H9 (cell line): ENCODE measurements around the gene PALD1. TPM values are rescaled to one million over a fixed set of nuclear protein-coding genes. Genes with fewer than 3 reads are reported as not detected.
"Not testable (repeated sequence)": the region's sequence is repeated elsewhere in the genome, so short reads cannot be mapped to it uniquely, and the experiment has no call there.

Source experiments
- DNase-seq: peaks from one replicate; pipeline ENCODE4 v3.0.0-alpha.2; 2017
- H2AFZ ChIP-seq: one replicate; pipeline ENCODE4 v1.6.1; 2013; ENCODE audit warnings: mild to moderate bottlenecking, low read length, control low read depth, moderate library complexity
- H2AK5ac ChIP-seq: 2 replicates; pipeline ENCODE4 v1.6.1; 2013; ENCODE audit warnings: low read length, control low read depth, mixed read lengths; ENCODE audit not compliant: insufficient read length
- H2BK120ac ChIP-seq: one replicate; pipeline ENCODE4 v1.6.1; 2013; ENCODE audit warnings: low read depth, mild to moderate bottlenecking, low read length, control low read depth, inconsistent platforms; ENCODE audit not compliant: poor library complexity, severe bottlenecking
- H2BK12ac ChIP-seq: 2 replicates; pipeline ENCODE4 v1.6.1; 2013; ENCODE audit warnings: low read length, control low read depth, mixed read lengths, low read depth; ENCODE audit not compliant: insufficient read length
- H2BK15ac ChIP-seq: 2 replicates; pipeline ENCODE4 v1.6.1; 2013; ENCODE audit warnings: low read depth, low read length, control low read depth
- H2BK20ac ChIP-seq: one replicate; pipeline ENCODE4 v1.6.1; 2013; ENCODE audit warnings: low read depth, mild to moderate bottlenecking, low read length, control low read depth, inconsistent platforms; ENCODE audit not compliant: poor library complexity, severe bottlenecking
- H2BK5ac ChIP-seq: 2 replicates; pipeline ENCODE4 v1.6.1; 2013; ENCODE audit warnings: low read length, control low read depth, mixed read lengths; ENCODE audit not compliant: insufficient read length
- H3K14ac ChIP-seq: 2 replicates; pipeline ENCODE4 v1.6.1; 2013; ENCODE audit warnings: low read length, control low read depth; ENCODE audit not compliant: insufficient read depth
- H3K18ac ChIP-seq: 2 replicates; pipeline ENCODE4 v1.6.1; 2013; ENCODE audit warnings: low read depth, mild to moderate bottlenecking, mixed read lengths, low read length, control low read depth; ENCODE audit not compliant: insufficient read length
- H3K23ac ChIP-seq: 2 replicates; pipeline ENCODE4 v1.6.1; 2013; ENCODE audit warnings: low read length, control low read depth, mixed read lengths, low read depth; ENCODE audit not compliant: insufficient read length
- H3K23me2 ChIP-seq: 2 replicates; pipeline ENCODE4 v1.6.1; 2013; ENCODE audit warnings: low read depth, mild to moderate bottlenecking, mixed read lengths, low read length, control low read depth; ENCODE audit not compliant: insufficient read length, poor library complexity, severe bottlenecking
- H3K27ac ChIP-seq: 2 replicates; pipeline ENCODE4 v1.5.1; 2013; ENCODE audit warnings: low read length, control low read depth, mixed read lengths, low read depth; ENCODE audit not compliant: insufficient read length
- H3K27me3 ChIP-seq: 2 replicates; pipeline ENCODE4 v1.6.1; 2013; ENCODE audit warnings: low read length, control low read depth, inconsistent platforms; ENCODE audit not compliant: insufficient read depth
- H3K4ac ChIP-seq: 2 replicates; pipeline ENCODE4 v1.6.1; 2013; ENCODE audit warnings: low read depth, mild to moderate bottlenecking, control low read depth, inconsistent platforms, low read length, moderate library complexity
- H3K4me1 ChIP-seq: 2 replicates; pipeline ENCODE4 v1.6.1; 2013; ENCODE audit warnings: low read length, control low read depth, inconsistent platforms; ENCODE audit not compliant: insufficient read depth
- H3K4me2 ChIP-seq: 2 replicates; pipeline ENCODE4 v1.6.1; 2013; ENCODE audit warnings: low read length, control low read depth, mixed read lengths; ENCODE audit not compliant: insufficient read length, insufficient read depth
- H3K56ac ChIP-seq: 2 replicates; pipeline ENCODE4 v1.6.1; 2013; ENCODE audit warnings: low read depth, mild to moderate bottlenecking, mixed read lengths, low read length, control low read depth; ENCODE audit not compliant: insufficient read length
- H3K79me1 ChIP-seq: 2 replicates; pipeline ENCODE4 v1.6.1; 2013; ENCODE audit warnings: low read depth, mild to moderate bottlenecking, moderate library complexity, low read length, control low read depth, inconsistent platforms; ENCODE audit not compliant: insufficient read depth, poor library complexity, severe bottlenecking
- H3K79me2 ChIP-seq: 2 replicates; pipeline ENCODE4 v1.6.1; 2013; ENCODE audit warnings: low read length, control low read depth, inconsistent platforms; ENCODE audit not compliant: insufficient read depth
- H3K9ac ChIP-seq: 2 replicates; pipeline ENCODE4 v1.6.1; 2013; ENCODE audit warnings: low read length, control low read depth, mixed read lengths; ENCODE audit not compliant: insufficient read length; ENCODE audit errors: extremely low read depth
- H3K9me3 ChIP-seq: one replicate; pipeline ENCODE4 v1.6.1; 2013; ENCODE audit warnings: low read depth, low read length, inconsistent platforms; ENCODE audit not compliant: control insufficient read depth
- H3T11ph ChIP-seq: one replicate; pipeline ENCODE4 v1.6.1; 2013; ENCODE audit warnings: mild to moderate bottlenecking, low read length, control low read depth, inconsistent platforms
- H4K20me1 ChIP-seq: one replicate; pipeline ENCODE4 v1.6.1; 2013; ENCODE audit not compliant: control insufficient read depth, insufficient read length, insufficient read depth
- H4K5ac ChIP-seq: 2 replicates; pipeline ENCODE4 v1.6.1; 2013; ENCODE audit warnings: low read depth, mild to moderate bottlenecking, mixed read lengths, low read length, control low read depth; ENCODE audit not compliant: insufficient read length
- H4K8ac ChIP-seq: replicated peaks from 2 replicates; pipeline ENCODE4 v1.6.1; 2013; ENCODE audit warnings: low read length, control low read depth, mixed read lengths, low read depth; ENCODE audit not compliant: insufficient read length
- H4K91ac ChIP-seq: 2 replicates; pipeline ENCODE4 v1.6.1; 2013; ENCODE audit warnings: low read depth, mild to moderate bottlenecking, moderate library complexity, mixed read lengths, low read length, control low read depth; ENCODE audit not compliant: insufficient read length
- H3K27ac Mint-ChIP-seq, 3 experiments: 2 replicates in 2 of 3; 3 replicates in 1 of 3; pipeline ENCODE4 v1.8.0; 2020 to 2021; ENCODE audit warnings: mixed read lengths in 3 of 3, mild to moderate bottlenecking in 1 of 3, moderate library complexity in 1 of 3
- H3K27me3 Mint-ChIP-seq: 2 replicates; pipeline ENCODE4 v1.8.0; 2021; ENCODE audit warnings: low read depth, mild to moderate bottlenecking, moderate library complexity, mixed read lengths
- H3K36me3 Mint-ChIP-seq, 3 experiments: 2 replicates in 2 of 3; 3 replicates in 1 of 3; pipeline ENCODE4 v1.8.0; 2020 to 2021; ENCODE audit warnings: low read depth in 3 of 3, mixed read lengths in 3 of 3; ENCODE audit not compliant: insufficient read depth in 1 of 3
- H3K4me1 Mint-ChIP-seq, 2 experiments: 2 replicates each; pipeline ENCODE4 v1.8.0; 2020; ENCODE audit warnings: mixed read lengths in 2 of 2
- H3K4me3 Mint-ChIP-seq, 2 experiments: 2 replicates in 1 of 2; 3 replicates in 1 of 2; pipeline ENCODE4 v1.8.0; 2020 to 2021; ENCODE audit warnings: mild to moderate bottlenecking in 2 of 2, mixed read lengths in 2 of 2, moderate library complexity in 1 of 2
- H3K9me3 Mint-ChIP-seq, 2 experiments: 2 replicates in 1 of 2; 3 replicates in 1 of 2; pipeline ENCODE4 v1.8.0; 2020; ENCODE audit warnings: mild to moderate bottlenecking in 2 of 2, mixed read lengths in 2 of 2, moderate library complexity in 1 of 2
- WGBS: extraction: QIAGEN DNeasy Blood & Tissue Kit; methylation state at CpG from one replicate; pipeline ENCODE4 v1.1.7; 2013; ENCODE audit warnings: missing lambda C conversion rate, low lambda C conversion rate, mixed read lengths; ENCODE audit not compliant: insufficient read length; ENCODE audit errors: extremely low coverage; 5-methylcytosine and 5-hydroxymethylcytosine counted together
- total RNA-seq: library from RNA; stranded (reverse); gene quantifications from 2 replicates; pipeline ENCODE4 v1.2.1, GENCODE V29; 2021
- TF ChIP-seq, protein P1 (sequence below): fragments of 200-600 bp; sonication (generic); conservative IDR thresholded peaks from 3 replicates; pipeline ENCODE4 v1.8.0; 2021; ENCODE audit warnings: antibody characterized with exemption, mild to moderate bottlenecking

PALD1 gene
- total RNA-seq, 1 experiment from 2014 or later, result 21.1 TPM

DNA sequence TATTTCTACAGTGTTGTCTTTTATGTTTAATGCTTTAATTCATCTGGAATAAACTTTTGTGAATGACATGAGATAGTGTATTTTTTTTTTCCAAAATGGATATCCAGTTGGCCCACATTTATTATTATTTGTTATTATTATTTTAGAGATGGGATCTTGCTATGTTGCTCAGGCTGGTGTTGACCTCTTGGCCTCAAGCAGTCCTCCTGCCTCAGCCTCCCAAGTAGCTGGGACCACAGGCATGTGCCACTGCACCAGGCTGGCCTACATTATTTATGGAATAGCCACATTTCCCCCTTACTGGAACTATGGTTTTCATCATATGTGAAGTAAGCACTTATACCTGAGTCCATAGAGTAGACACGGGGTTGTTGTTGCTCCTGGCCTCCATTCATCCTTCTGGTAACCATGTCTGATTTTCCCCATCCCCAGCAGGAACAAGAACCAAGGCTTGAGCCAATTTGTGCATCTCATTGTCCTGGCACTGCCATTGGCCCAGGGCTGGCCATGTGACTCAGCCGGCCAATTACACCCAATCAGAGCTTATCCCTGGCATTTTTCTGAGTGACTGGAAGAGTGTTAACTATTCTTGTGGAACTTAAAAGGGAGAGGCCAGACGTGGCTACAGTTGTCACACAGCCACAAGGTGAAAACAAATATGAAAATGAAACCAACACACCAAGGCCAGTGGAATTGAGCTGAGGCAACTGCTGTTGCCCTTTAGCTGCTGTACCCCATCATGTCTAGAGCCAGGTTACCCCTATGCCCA, 100.9 kb downstream of the PALD1 start:
- no peak overlapping the region for H3K9ac ChIP-seq
- Mint-ChIP-seq H3K27me3 (peaks cover 2% of the 10 kb centered on the region), H3K4me1 (peaks cover 18 to 21% of the 10 kb centered on the region in 2 experiments), H3K27ac (no peak overlapping the region), H3K9me3 (no peaks in the 10 kb centered on the region), H3K4me3 (no peak overlapping the region), H3K36me3 (no peaks in the 10 kb centered on the region)
- H3K4me1 ChIP-seq, result 0 out of 2 replicates have a peak, but pooled peaks cover under 1% of the 10 kb centered on the region
- no CpG with 5 or more reads among the region's 3 CpGs for WGBS
- no peak overlapping the region for H2BK120ac ChIP-seq
- H3K27ac ChIP-seq, result no peak overlapping the region
- H4K5ac ChIP-seq, result no peak overlapping the region
- no peak overlapping the region for H3K23ac ChIP-seq
- DNase-seq, result no peak
- no peak overlapping the region for H3K18ac ChIP-seq
- no peak overlapping the region for H2AFZ ChIP-seq
- H3K9me3 ChIP-seq, result no peaks in the 10 kb centered on the region
- H2BK12ac ChIP-seq, result no peak overlapping the region
- no peaks in the 10 kb centered on the region for H3K27me3 ChIP-seq
- H2BK5ac ChIP-seq, result no peak overlapping the region
- no peaks in the 10 kb centered on the region for H3K23me2 ChIP-seq
- H2BK20ac ChIP-seq, result no peak overlapping the region
- no peak overlapping the region for H3T11ph ChIP-seq
- no peak overlapping the region for H3K4ac ChIP-seq
- H3K14ac ChIP-seq, result no peak overlapping the region
- TF ChIP-seq, protein P1, sequence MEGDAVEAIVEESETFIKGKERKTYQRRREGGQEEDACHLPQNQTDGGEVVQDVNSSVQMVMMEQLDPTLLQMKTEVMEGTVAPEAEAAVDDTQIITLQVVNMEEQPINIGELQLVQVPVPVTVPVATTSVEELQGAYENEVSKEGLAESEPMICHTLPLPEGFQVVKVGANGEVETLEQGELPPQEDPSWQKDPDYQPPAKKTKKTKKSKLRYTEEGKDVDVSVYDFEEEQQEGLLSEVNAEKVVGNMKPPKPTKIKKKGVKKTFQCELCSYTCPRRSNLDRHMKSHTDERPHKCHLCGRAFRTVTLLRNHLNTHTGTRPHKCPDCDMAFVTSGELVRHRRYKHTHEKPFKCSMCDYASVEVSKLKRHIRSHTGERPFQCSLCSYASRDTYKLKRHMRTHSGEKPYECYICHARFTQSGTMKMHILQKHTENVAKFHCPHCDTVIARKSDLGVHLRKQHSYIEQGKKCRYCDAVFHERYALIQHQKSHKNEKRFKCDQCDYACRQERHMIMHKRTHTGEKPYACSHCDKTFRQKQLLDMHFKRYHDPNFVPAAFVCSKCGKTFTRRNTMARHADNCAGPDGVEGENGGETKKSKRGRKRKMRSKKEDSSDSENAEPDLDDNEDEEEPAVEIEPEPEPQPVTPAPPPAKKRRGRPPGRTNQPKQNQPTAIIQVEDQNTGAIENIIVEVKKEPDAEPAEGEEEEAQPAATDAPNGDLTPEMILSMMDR, result no peak
- H4K20me1 ChIP-seq, result no peaks in the 10 kb centered on the region
- no peaks in the 10 kb centered on the region for H3K79me2 ChIP-seq
- H3K79me1 ChIP-seq, result no peaks in the 10 kb centered on the region
- no peak overlapping the region for H4K91ac ChIP-seq
- H4K8ac ChIP-seq, result no peak overlapping the region
- no peak overlapping the region for H3K56ac ChIP-seq
- no peak overlapping the region for H3K4me2 ChIP-seq
- no peak overlapping the region for H2BK15ac ChIP-seq
- H2AK5ac ChIP-seq, result no peak overlapping the region

DNA sequence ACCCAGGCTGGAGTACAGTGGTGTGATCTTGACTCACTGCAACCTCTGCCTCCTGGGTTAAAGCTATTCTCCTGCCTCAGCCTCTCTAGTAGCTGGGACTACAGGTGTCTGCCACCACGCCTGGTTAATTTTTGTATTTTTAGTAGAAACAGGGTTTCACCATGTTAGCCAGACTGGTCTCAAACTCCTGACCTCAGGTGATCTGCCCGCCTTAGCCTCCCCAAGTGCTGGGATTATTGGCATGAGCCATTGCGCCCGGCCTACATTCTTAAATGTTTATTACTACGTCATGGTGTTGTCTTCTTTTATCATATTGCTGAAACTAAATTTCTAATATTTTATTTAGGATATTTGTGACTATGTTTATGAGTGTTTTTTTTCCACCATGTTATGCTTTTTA, 102.6 kb downstream of the PALD1 start:
- H3K23ac ChIP-seq, H3K36me3 Mint-ChIP-seq, H3K27me3 ChIP-seq, H4K8ac ChIP-seq, H3K79me2 ChIP-seq, H2AFZ ChIP-seq, H3K4ac ChIP-seq, H3K4me2 ChIP-seq, H3K9ac ChIP-seq, H3K18ac ChIP-seq, H4K5ac ChIP-seq, H3K23me2 ChIP-seq, H2BK120ac ChIP-seq, H3K9me3 Mint-ChIP-seq, H2BK12ac ChIP-seq, H4K20me1 ChIP-seq, DNase-seq, H2BK5ac ChIP-seq, H4K91ac ChIP-seq, H3T11ph ChIP-seq, H3K56ac ChIP-seq, H2AK5ac ChIP-seq, H2BK15ac ChIP-seq, H3K14ac ChIP-seq, H3K4me1 ChIP-seq, H3K27ac Mint-ChIP-seq, H3K27ac ChIP-seq, H3K9me3 ChIP-seq, H3K4me3 Mint-ChIP-seq, H3K27me3 Mint-ChIP-seq, H2BK20ac ChIP-seq, H3K79me1 ChIP-seq: not testable (repeated sequence)
- WGBS, result no CpG with 5 or more reads among the region's 5 CpGs
- peaks cover 31 to 35% of the 10 kb centered on the region in 2 experiments for H3K4me1 Mint-ChIP-seq
